ENCODE measurements around the gene AKAP11.

DNA sequence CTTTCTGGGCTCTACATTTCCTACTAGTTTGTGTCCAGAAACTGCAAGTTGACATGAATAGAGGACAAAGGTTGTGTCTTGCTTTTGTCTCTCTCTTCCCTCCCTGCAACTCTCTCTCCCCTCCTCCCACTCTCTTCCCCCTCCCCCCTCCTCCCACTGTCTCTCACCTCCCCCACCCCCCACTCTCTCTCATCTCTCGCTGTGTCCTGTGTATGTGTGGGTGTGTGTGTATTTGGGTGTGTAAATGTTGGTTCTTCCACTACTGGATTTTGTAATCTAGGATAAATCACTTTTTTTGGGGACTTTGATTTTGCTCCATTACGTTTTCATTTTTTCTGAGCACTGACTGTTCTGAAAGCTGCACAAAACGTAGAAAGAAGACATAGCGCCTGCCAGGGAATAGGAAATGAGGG is 48.4 kb downstream of the AKAP11 start:
- no peak for TF ChIP-seq POLR2A (IDR thresholded peaks at IDR 0.05)
- TF ChIP-seq, protein P1, sequence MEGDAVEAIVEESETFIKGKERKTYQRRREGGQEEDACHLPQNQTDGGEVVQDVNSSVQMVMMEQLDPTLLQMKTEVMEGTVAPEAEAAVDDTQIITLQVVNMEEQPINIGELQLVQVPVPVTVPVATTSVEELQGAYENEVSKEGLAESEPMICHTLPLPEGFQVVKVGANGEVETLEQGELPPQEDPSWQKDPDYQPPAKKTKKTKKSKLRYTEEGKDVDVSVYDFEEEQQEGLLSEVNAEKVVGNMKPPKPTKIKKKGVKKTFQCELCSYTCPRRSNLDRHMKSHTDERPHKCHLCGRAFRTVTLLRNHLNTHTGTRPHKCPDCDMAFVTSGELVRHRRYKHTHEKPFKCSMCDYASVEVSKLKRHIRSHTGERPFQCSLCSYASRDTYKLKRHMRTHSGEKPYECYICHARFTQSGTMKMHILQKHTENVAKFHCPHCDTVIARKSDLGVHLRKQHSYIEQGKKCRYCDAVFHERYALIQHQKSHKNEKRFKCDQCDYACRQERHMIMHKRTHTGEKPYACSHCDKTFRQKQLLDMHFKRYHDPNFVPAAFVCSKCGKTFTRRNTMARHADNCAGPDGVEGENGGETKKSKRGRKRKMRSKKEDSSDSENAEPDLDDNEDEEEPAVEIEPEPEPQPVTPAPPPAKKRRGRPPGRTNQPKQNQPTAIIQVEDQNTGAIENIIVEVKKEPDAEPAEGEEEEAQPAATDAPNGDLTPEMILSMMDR (IDR thresholded peaks at IDR 0.05) = no peak
